ENCODE measurements around the gene JOSD2.

JOSD2 gene

DNA sequence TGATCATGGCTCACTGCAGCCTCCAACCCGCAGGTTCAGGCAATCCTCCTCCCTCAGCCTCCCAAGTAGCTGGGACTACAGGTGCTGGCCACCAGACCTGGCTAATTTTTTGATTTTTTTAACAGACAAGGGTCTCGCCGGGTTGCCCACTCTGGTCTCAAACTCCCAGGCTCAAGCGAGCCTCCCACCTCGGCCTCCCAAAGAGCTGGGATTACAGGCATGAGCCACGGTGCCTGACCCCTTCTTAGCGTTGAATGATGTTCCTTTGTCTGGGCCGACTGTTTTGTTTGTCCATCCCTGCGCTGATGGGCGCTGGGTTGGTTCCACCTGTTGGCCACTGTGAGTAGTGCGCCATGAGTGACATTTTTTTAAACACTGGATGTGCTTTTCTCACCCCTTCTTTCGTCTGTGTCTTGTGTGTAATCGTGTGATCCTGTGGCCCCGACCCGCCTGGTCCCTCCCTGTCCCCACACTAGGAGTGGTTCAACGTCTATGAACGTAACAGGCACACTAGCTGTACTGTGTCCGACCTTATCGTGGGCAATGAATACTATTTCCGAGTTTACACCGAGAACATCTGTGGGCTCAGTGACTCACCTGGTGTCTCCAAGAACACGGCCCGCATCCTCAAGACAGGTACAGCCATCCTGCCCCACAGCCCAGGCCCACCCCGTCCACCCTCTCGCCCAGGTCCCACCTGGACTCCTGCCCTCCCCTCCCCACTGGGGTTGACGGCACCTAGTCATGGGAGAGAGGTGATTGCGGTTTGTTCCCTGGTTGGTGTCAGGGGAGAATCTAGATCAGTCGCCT lies 49.7 kb downstream of the JOSD2 start:
- TF ChIP-seq FOXP2 (optimal IDR thresholded peaks at IDR 0.05; ENCODE audit: borderline replicate concordance, extremely low read depth, extremely low read length, insufficient read depth) (peak; percentile 39), TAF1 (IDR thresholded peaks at IDR 0.05; ENCODE audit: borderline replicate concordance, insufficient read depth, low read length) (no peak)

DNA sequence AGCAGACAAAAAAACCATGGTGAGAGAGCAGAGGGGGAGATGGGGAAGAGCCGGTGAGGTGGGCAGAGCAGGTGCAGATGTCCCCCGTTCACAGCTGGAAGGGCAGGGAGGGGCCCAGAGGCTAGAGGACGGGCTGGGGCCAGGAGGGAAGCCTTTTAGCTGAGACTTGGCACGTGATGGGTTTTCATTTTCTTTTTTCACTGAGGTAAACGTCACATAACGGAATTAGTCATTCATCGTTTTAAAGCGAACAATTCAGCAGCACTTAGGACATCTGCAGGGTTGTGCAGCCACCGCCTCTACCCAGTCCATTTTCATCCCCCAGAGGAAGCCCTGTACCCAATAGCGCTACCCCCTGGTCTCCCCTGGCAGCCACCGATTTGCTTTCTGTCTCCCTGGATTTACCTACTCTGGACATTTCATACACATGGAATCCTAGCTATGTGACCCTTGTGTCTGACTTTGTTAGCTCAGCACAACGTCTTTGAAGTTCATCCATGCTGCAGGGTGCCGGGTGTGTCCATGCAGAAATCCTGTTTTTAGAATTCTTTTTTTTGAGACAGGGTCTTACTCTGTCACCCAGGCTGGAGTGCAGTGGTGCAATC lies 50.7 kb downstream of the JOSD2 start:
- TF ChIP-seq, protein P1, sequence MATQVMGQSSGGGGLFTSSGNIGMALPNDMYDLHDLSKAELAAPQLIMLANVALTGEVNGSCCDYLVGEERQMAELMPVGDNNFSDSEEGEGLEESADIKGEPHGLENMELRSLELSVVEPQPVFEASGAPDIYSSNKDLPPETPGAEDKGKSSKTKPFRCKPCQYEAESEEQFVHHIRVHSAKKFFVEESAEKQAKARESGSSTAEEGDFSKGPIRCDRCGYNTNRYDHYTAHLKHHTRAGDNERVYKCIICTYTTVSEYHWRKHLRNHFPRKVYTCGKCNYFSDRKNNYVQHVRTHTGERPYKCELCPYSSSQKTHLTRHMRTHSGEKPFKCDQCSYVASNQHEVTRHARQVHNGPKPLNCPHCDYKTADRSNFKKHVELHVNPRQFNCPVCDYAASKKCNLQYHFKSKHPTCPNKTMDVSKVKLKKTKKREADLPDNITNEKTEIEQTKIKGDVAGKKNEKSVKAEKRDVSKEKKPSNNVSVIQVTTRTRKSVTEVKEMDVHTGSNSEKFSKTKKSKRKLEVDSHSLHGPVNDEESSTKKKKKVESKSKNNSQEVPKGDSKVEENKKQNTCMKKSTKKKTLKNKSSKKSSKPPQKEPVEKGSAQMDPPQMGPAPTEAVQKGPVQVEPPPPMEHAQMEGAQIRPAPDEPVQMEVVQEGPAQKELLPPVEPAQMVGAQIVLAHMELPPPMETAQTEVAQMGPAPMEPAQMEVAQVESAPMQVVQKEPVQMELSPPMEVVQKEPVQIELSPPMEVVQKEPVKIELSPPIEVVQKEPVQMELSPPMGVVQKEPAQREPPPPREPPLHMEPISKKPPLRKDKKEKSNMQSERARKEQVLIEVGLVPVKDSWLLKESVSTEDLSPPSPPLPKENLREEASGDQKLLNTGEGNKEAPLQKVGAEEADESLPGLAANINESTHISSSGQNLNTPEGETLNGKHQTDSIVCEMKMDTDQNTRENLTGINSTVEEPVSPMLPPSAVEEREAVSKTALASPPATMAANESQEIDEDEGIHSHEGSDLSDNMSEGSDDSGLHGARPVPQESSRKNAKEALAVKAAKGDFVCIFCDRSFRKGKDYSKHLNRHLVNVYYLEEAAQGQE (IDR thresholded peaks at IDR 0.05; ENCODE audit: insufficient read depth in 1 of 2, low read depth in 2 of 2, low read length in 2 of 2) = no peak
- TF ChIP-seq POLR2AphosphoS5 (IDR thresholded peaks at IDR 0.05; ENCODE audit: low read depth, low read length) = no peak
- no peak for TF ChIP-seq TAF1 (IDR thresholded peaks at IDR 0.05; ENCODE audit: borderline replicate concordance, insufficient read depth, low read length)
- no peak for TF ChIP-seq FOXP2 (optimal IDR thresholded peaks at IDR 0.05; ENCODE audit: borderline replicate concordance, extremely low read depth, extremely low read length, insufficient read depth)
- no peak for TF ChIP-seq SIN3A (IDR thresholded peaks at IDR 0.05; ENCODE audit: borderline replicate concordance, insufficient read depth, low read length)

DNA sequence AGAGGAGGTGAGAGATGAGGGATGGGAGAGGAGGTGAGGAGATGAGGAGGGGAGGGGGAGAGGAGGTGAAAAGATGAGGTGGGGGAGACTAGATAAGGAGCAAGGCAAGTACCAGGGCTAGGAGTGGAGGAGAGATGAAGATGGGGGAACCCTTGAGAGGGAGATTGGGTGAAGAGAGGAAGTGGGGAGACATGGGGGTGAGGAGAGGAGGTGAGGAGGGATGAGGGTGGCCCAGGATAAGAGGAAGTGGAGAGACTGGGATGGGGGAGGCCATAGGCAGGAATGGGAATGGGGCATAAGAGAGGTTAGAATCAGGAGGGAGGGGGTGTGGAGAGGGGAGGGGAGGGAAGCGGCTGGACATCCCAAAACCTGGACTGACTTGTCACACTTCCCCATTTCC lies 51.4 kb downstream of the JOSD2 start:
- TF ChIP-seq POLR2AphosphoS5 (IDR thresholded peaks at IDR 0.05; ENCODE audit: low read depth, low read length) = no peak
- no peak for TF ChIP-seq TAF1 (IDR thresholded peaks at IDR 0.05; ENCODE audit: borderline replicate concordance, insufficient read depth, low read length)
- no peak for TF ChIP-seq FOXP2 (optimal IDR thresholded peaks at IDR 0.05; ENCODE audit: borderline replicate concordance, extremely low read depth, extremely low read length, insufficient read depth)

DNA sequence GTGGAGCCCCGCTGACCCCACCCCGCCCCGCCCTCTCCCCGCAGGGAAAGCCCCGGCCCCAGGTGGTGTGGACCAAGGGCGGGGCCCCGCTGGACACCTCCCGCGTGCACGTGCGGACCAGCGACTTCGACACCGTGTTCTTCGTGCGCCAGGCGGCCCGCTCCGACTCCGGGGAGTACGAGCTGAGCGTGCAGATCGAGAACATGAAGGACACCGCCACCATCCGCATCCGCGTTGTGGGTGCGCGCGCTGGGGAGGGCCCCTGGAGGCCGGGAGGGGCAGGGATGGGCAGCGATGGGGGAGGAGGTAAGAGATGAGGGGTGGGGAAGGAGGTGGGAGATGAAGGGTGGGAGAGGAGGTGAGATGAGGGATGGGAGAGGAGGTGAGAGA lies 51.9 kb downstream of the JOSD2 start:
- no peak for TF ChIP-seq SIN3A (IDR thresholded peaks at IDR 0.05; ENCODE audit: borderline replicate concordance, insufficient read depth, low read length)

DNA sequence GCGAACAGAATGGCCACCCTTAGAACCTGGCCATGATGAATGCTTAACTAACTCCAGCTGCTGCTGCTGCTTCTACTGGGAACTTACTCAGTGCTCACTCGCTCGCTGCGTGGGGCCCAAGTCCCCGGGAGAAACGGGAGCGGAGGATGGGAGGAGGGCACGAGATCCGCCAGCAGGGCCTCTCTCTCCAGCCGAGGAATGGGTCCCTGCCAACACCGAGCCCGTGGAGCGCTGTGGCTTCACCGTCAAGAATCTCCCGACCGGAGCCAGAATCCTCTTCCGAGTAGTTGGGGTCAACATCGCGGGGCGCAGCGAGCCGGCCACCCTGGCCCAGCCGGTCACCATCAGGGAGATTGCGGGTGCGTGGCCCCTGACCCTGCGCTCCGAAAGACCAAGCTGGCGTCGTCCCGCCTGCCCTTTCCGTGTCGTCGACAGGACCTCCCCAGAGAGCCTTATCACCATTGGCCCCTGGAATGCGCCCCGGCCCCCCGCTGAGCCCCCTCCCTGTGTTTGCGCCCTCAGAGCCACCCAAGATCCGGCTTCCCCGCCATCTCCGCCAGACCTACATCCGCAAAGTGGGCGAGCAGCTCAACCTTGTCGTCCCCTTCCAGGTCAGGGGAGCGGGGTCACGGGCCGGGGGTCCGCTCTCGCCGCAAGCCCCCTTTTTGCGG lies 52.5 kb downstream of the JOSD2 start:
- TF ChIP-seq SIN3A (IDR thresholded peaks at IDR 0.05; ENCODE audit: borderline replicate concordance, insufficient read depth, low read length) = no peak
- TF ChIP-seq, protein P1 (IDR thresholded peaks at IDR 0.05; ENCODE audit: insufficient read depth in 1 of 2, low read depth in 2 of 2, low read length in 2 of 2) = no peak
- TF ChIP-seq POLR2AphosphoS5 (IDR thresholded peaks at IDR 0.05; ENCODE audit: low read depth, low read length) = no peak
- no peak for TF ChIP-seq TAF1 (IDR thresholded peaks at IDR 0.05; ENCODE audit: borderline replicate concordance, insufficient read depth, low read length)
- TF ChIP-seq FOXP2 (optimal IDR thresholded peaks at IDR 0.05; ENCODE audit: borderline replicate concordance, extremely low read depth, extremely low read length, insufficient read depth) = no peak

DNA sequence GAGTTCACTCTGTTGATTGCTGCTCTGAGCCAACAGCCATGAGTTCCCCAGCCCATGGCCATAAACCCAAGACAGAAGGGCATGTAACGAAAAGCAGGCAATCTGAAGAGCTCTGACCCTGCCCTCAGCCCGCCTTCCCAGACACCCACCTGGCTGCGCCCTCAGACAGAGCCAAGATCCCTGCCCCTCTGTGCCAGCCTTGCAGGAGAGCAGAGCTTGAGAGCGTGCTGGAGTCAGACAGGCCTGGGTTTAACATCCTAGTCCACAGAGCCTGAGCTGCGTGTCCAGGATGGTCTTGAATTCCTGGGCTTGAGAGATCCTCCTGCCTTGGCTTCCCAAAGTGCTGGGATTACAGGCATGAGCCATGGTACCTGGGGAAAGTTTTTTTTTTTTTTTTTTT lies 53.7 kb downstream of the JOSD2 start:
- no peak for TF ChIP-seq POLR2AphosphoS5 (IDR thresholded peaks at IDR 0.05; ENCODE audit: low read depth, low read length)
- no peak for TF ChIP-seq FOXP2 (optimal IDR thresholded peaks at IDR 0.05; ENCODE audit: borderline replicate concordance, extremely low read depth, extremely low read length, insufficient read depth)
- no peak for TF ChIP-seq SIN3A (IDR thresholded peaks at IDR 0.05; ENCODE audit: borderline replicate concordance, insufficient read depth, low read length)
- TF ChIP-seq, protein P1 (IDR thresholded peaks at IDR 0.05; ENCODE audit: insufficient read depth in 1 of 2, low read depth in 2 of 2, low read length in 2 of 2) = no peak
- no peak for TF ChIP-seq TAF1 (IDR thresholded peaks at IDR 0.05; ENCODE audit: borderline replicate concordance, insufficient read depth, low read length)
